Stimulated activated CD4-positive, alpha-beta T cell treated with anti-CD3 and anti-CD28 coated beads, Interleukin-2, amount 100 ng/mL, for 4 hours (primary cell): ENCODE measurements around the gene ARHGEF11.

Experiments
- DNase-seq: peaks from one replicate; pipeline ENCODE4 v3.0.0-alpha.2; 2020; ENCODE audit warnings: low read depth

ARHGEF11 gene

DNA sequence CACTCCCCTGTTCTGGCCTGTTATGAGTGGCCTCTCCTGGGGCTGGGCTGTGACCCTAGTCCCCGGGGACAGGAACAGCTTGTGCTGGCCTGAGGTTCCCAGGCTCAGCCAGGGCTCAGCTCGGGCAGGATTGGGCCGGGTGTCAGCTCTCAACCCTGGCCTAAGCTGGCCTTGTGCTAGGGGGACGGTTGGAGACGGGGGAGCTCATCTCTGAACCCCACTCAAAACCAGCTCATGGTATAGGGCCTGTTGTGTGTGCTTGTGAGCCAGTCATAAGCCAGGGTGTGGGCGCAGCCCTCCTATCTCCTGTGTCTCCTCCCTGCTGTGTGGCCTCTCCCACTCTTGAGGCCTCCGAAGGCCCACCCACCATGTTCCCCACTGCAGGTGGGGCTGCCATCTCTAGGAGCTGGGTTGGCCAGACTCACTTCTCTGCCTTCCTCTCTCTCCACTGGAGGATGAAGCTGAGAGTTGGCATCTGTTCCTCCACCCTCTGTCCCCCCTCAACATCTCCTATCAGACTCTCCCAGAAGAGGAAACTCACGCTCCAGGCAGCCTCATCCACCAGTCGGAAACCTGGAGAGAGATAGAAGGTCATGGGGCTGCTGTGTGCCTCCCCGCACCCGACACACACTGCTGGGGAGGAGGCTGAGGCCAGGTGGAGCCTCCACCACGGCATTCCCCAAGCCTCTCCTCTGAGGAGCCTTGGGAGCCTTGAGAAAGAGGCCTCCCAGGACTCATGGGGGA lies 150.7 kb downstream of the ARHGEF11 start:
- no peak for DNase-seq

GRCh38 chr1:156894001-156894400 lies 151.5 kb downstream of the ARHGEF11 start:
- no peak for DNase-seq

GRCh38 chr1:156893048-156893953 lies 152.2 kb downstream of the ARHGEF11 start, which contains the start of gene PEAR1:
TSS of gene PEAR1 (plus strand) at chr1:156893718. CDS start at chr1:156903927, 10,209 bp downstream.
- no peak for DNase-seq

DNA sequence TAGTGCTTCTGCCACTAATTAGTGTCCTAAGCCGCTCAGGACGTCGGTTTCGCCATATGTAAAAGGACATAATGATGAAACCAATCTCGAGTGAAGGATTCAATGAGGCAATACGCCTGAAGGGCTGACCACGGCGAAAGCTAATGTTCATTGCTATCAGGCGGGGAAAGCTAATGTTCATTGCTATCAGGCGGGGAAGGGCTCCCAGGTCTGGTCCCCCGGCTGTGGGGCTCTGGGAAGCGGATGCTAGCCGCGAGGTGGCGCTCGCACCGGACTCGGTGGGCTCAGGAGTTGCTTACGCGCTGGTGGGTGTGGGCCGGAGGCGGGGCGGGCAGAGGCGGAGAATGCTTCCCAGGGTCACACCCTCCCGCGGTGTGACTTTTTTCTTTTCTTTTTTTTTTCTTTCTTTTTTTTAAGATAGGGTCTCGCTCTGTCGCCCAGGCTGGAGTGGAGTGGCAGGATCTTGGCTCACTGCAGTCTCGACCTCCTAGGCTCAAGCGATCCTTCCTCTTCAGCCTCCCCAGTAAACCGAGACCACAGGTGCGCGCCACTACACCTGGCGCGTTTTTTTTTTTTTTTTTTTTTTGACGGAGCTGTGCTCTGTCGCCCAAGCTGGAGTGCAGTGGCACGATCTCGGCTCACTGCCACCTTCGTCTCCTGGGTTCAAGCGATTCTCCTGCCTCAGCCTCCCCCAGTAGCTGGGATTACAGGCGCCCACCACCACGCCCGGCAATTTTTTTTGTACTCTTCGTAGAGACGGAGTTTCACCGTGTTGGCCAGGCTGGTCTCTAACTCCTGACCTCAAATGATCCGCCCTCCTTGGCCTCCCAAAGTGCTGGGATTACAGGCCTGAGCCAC lies 153.1 kb downstream of the ARHGEF11 start:
- peak; percentile 84 for DNase-seq

DNA sequence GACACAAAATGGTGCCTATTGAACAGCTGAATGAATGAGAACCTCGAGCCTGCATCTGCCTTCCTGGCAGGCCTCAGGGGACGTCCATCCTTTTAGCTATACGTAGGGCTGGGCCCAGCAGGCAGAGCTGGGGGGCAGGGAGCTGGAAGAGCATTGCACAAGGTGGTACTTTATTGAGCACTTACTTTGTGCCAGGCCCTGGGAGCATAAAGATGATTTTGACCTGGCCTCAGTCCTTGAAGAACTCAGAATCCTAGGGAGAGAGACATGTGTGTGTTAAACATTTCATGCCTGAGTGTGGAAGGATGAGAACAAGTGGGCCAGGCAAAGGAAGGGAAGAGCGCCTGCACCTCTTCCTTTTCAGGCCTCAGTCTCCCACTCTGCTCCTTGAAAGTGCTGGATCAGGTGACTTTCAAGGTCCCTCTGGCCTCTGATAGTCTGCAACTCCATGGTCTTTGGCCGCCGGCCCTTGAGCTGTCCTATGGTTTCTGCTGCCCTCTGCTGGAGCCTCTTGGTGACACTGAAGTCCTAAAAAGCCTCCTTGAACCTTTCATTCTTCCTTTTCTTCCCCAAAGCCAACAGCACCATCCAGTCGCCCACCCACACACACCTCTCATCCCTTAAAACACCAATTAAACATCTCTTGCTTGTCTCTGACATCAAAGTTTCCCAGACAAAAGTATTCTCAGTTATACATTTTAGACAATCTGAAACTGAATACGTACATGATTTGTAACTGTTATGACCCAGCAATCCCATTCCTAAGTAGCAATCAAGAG lies 155.6 kb downstream of the ARHGEF11 start:
- peak; percentile 17 for DNase-seq

- DNase-seq = no peak
Measured at GRCh38 chr1:156887734-156888133, 157.8 kb downstream of the ARHGEF11 start.

DNA sequence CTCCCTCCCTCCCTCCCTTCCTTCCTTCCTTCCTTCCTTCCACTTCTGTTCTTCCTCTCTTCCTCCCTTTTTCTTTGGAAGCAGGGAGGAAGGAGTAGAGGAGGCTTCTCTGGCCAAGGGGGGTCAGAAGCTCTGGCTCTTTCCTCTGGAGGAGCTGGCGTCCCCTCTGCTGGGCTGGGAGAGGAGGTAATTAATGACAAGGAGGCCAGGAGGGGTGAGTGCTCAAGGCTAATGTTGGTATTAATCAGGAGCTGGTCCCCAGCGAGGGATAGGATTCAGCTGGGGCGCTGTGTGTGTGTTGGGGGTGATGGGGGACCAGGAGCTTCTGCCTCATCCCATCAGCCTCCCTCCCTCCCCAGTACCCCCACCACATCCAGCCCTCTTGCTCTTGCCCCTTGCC lies 158.2 kb downstream of the ARHGEF11 start:
- DNase-seq = no peak

DNA sequence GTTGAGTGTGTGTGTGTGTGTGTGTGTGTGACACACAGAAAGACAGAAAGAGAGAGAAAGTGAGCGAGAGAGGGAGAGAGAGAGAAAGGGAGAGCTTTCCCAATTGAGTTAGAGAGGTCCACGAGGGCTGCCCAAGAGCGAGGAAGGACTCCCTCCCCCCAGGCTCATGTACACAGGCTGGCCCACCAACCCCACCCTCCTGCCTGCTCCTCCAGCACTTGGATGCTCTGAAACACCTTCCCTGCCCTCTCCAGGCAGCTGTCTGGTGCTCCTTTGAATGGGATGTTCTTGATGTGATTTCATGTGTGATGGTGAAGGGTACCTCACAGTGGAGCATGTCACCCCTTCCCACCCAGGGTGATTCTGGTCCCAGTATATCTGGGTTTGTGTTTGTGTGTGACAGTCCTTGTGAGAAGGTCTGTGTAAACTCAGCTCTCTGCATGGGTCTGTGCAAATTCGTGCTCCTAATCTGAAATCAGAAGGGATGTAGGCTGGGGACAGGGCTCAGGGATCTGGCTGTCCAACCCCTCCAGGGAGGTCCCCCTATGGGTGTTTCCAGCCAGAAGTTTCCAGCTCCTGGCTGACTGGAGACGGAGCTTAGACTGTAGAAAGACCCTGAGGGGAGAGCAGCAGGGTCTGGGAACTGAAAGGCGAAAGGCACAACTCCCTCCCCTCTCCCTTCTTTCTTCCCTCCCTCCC lies 158.8 kb downstream of the ARHGEF11 start:
- no peak for DNase-seq

DNA sequence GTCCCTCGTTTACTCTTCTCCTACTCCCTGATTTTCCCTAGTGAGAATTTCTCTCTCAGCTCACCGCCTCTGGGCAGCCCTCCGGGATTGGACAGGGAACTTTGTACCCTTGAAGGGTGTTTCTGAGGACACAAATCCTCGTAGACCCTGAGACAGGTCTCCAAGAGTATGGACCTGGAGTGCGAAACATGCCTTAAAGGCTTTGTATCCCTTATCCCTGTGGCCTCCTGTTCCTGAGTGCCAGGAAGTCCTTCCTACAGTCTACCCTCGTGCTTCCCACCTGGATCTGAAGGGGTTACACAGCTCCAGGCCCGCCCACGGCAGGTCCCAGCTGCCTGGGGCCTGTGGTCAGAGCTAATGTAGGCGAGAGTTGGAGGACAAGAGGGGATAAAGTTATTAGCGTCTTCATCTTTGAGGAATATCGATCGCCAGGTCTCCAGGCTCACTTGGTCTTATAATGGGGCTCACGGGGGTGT lies 159.6 kb downstream of the ARHGEF11 start:
- DNase-seq = no peak

- DNase-seq = no peak
Measured at GRCh38 chr1:156885314-156885713, 160.2 kb downstream of the ARHGEF11 start.
